K562 (cell line): ENCODE data around the gene CEP70.

Experiments used
- AFF4 ChIP-seq: sonication (generic); formaldehyde crosslinking; IDR thresholded peaks from 2 replicates; pipeline ENCODE4 v1.8.0; 2023; ENCODE audit warnings: mild to moderate bottlenecking, missing genetic modification reagents
- RBM14 ChIP-seq: fragments of 200-400 bp; formaldehyde crosslinking; IDR thresholded peaks from 2 replicates; pipeline ENCODE4 v1.6.1; 2018; ENCODE audit warnings: low read depth, mild to moderate bottlenecking, low read length, moderate library complexity, borderline replicate concordance; ENCODE audit not compliant: insufficient read depth
- SREBF2 ChIP-seq: sonication (generic); formaldehyde crosslinking; IDR thresholded peaks from 2 replicates; pipeline ENCODE4 v1.4.0; 2020; ENCODE audit warnings: mild to moderate bottlenecking, missing genetic modification reagents
- TRIM28 ChIP-seq: fragments of 450-650 bp; IDR thresholded peaks from 2 replicates; pipeline ENCODE4 v1.6.1; 2017

DNA sequence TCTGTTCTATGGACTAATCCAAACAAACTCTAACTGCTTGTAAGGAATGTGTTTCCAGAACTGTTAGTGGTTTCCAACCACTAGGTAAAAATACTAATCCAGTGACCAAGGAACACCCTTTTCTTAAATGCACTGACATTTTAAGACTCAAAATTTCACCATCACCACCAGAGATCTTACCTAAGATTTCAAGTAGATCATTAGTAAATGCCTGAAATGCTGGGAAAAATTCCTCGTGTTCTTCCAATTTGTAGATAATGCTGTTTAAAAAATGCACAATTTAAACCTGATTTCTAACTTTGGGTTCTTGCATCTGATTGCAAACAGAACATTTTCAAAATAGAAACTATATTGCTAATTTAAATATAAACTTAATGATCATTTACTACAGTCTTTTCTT lies 96.2 kb downstream of the CEP70 start:
- TF ChIP-seq RBM14 (no peak), SREBF2 (CRISPR knock-in tag) (no peak), TRIM28 (no peak), AFF4 (CRISPR knock-in tag) (no peak)
